IgD-negative memory B cell (primary cell): ENCODE data around the gene BMPR1A. TPM values are rescaled to one million over a fixed set of nuclear protein-coding genes. Genes with fewer than 3 reads are reported as not detected.

Experiments used
- H3K27ac Mint-ChIP-seq, 3 donors: one replicate each; pipeline ENCODE4 v1.8.0; 2020 to 2022; ENCODE audit warnings: mild to moderate bottlenecking in 3 of 3, mixed read lengths in 3 of 3, moderate library complexity in 1 of 3
- H3K27me3 Mint-ChIP-seq: one replicate; pipeline ENCODE4 v1.8.0; 2021; ENCODE audit warnings: mixed read lengths
- H3K36me3 Mint-ChIP-seq: one replicate; pipeline ENCODE4 v1.8.0; 2020; ENCODE audit warnings: mild to moderate bottlenecking, mixed read lengths
- H3K4me1 Mint-ChIP-seq, 3 donors: one replicate each; pipeline ENCODE4 v1.8.0; 2020 to 2022; ENCODE audit warnings: mixed read lengths in 3 of 3, mild to moderate bottlenecking in 1 of 3
- H3K4me3 Mint-ChIP-seq, 4 donors: one replicate each; pipeline ENCODE4 v1.8.0; 2020 to 2022; ENCODE audit warnings: mild to moderate bottlenecking in 4 of 4, mixed read lengths in 4 of 4, moderate library complexity in 3 of 4
- H3K9me3 Mint-ChIP-seq, 3 donors: one replicate each; pipeline ENCODE4 v1.8.0; 2020 to 2021; ENCODE audit warnings: mixed read lengths in 3 of 3, mild to moderate bottlenecking in 1 of 3
- polyA plus RNA-seq: library from polyadenylated mRNA; unstranded; fragments of 300-500 nt; fragmentation: Illumina TruSeq; gene quantifications from one replicate; pipeline ENCODE4 v1.2.3, GENCODE V29; 2021

The BMPR1A gene
- polyA plus RNA-seq, 1 donor from 2014 or later, result 5.0 TPM

- H3K36me3 Mint-ChIP-seq, result peaks cover 2% of the 10 kb centered on the region
- H3K9me3 Mint-ChIP-seq, result no peaks in the 10 kb centered on the region
- no peak overlapping the region for H3K27ac Mint-ChIP-seq
- no peaks in the 10 kb centered on the region for H3K4me1 Mint-ChIP-seq
- H3K27me3 Mint-ChIP-seq, result no peaks in the 10 kb centered on the region
- no peak overlapping the region for H3K4me3 Mint-ChIP-seq
These were observed 65.1 kb downstream of the BMPR1A start for GRCh38 chr10:86821388-86821999.

DNA sequence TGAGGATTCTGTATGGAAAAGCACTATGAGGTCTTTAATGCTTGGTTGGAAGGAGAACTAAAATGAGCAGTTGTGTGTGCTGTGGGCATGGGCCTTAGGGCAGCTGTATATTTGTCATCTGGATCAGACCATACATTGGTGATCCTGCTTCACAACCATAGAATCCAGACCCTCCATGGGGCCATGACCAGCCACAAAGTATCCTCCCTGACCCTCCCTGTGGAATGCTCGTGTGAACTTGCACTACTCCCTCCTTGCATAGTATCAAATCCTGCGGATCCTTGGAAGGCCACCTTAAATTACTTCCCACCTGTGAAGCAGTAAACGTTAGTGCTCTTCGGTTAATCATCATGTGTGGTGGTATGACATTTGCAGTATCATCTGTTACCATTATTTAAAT lies 67.1 kb downstream of the BMPR1A start:
- H3K27ac Mint-ChIP-seq, result no peak overlapping the region
- peak overlapping the region in 1 of 4 donors; percentile 6 for H3K4me3 Mint-ChIP-seq
- H3K36me3 Mint-ChIP-seq, result peaks cover 2% of the 10 kb centered on the region
- H3K4me1 Mint-ChIP-seq, result peaks cover 0 to 2% (median 0%) of the 10 kb centered on the region in 3 donors
- H3K9me3 Mint-ChIP-seq, result no peaks in the 10 kb centered on the region
- no peaks in the 10 kb centered on the region for H3K27me3 Mint-ChIP-seq

DNA sequence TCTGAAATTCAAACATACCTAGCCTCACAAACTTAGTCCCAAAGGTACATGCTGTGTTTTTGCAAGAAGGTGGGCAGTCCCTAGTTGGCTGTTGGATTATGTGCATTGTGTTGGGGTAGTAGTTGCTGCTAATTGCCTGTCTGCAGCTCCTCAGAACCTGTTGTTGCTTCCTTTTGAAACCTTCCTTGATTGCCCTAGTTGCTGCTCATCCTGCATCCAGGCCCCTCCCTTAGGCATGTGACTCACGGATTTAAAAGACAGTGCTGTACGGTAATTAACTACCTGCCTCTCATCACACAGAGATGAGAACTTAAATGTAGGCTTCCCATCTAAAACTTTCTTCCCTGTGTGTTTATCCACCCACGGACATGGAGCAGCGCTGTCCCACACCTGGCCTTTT lies 67.7 kb downstream of the BMPR1A start:
- Mint-ChIP-seq H3K9me3 (no peaks in the 10 kb centered on the region), H3K4me1 (peaks cover 0 to 2% (median 0%) of the 10 kb centered on the region in 3 donors), H3K4me3 (no peak overlapping the region), H3K27me3 (no peaks in the 10 kb centered on the region), H3K36me3 (peaks cover 2% of the 10 kb centered on the region), H3K27ac (no peak overlapping the region)

DNA sequence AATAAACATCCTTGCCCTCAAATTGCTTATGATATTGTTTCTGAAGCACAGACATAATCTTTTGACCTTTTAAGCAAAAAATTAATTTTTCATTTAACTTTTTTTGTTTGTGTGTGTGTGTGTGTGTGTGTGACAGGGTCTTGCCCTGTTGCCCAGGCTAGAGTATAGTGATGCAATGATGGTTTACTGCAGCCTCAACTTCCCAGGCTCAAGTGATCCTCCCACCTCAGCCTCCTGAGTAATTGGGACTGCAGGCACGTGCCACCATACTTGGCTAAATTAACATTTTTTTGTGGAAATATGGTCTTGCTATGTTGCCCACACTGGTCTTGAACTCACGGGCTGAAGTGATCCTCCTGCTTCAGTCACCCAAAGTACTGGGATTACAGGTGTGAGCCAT lies 68.9 kb downstream of the BMPR1A start:
- Mint-ChIP-seq H3K4me3 (no peak overlapping the region), H3K4me1 (peaks cover 0 to 2% (median 0%) of the 10 kb centered on the region in 3 donors), H3K36me3 (peaks cover 2% of the 10 kb centered on the region), H3K9me3 (no peaks in the 10 kb centered on the region), H3K27ac (no peak overlapping the region), H3K27me3 (no peaks in the 10 kb centered on the region)

- Mint-ChIP-seq H3K36me3 (peaks cover 4% of the 10 kb centered on the region), H3K4me3 (no peak overlapping the region), H3K27ac (no peak overlapping the region), H3K9me3 (no peaks in the 10 kb centered on the region), H3K27me3 (no peaks in the 10 kb centered on the region), H3K4me1 (peaks cover 0 to 2% (median 0%) of the 10 kb centered on the region in 3 donors)
These were observed 71.2 kb downstream of the BMPR1A start for GRCh38 chr10:86827639-86828038.

GRCh38 chr10:86828145-86828544 lies 71.7 kb downstream of the BMPR1A start:
- H3K4me1 Mint-ChIP-seq, result peaks cover 0 to 3% (median 0%) of the 10 kb centered on the region in 3 donors
- peaks cover 4% of the 10 kb centered on the region for H3K36me3 Mint-ChIP-seq
- H3K27me3 Mint-ChIP-seq, result no peaks in the 10 kb centered on the region
- H3K27ac Mint-ChIP-seq, result no peak overlapping the region
- no peak overlapping the region for H3K4me3 Mint-ChIP-seq
- H3K9me3 Mint-ChIP-seq, result no peaks in the 10 kb centered on the region

GRCh38 chr10:86829472-86829871 lies 73.1 kb downstream of the BMPR1A start:
- Mint-ChIP-seq H3K9me3 (no peaks in the 10 kb centered on the region), H3K27me3 (no peaks in the 10 kb centered on the region), H3K4me3 (no peak overlapping the region), H3K4me1 (peaks cover 0 to 6% (median 0%) of the 10 kb centered on the region in 3 donors), H3K36me3 (peaks cover 2% of the 10 kb centered on the region), H3K27ac (no peak overlapping the region)

- H3K4me1 Mint-ChIP-seq, result peaks cover 0 to 6% (median 0%) of the 10 kb centered on the region in 3 donors
- H3K27ac Mint-ChIP-seq, result no peak overlapping the region
- H3K27me3 Mint-ChIP-seq, result no peaks in the 10 kb centered on the region
- H3K4me3 Mint-ChIP-seq, result no peak overlapping the region
- peaks cover 2% of the 10 kb centered on the region for H3K36me3 Mint-ChIP-seq
- no peaks in the 10 kb centered on the region for H3K9me3 Mint-ChIP-seq
These were observed 73.7 kb downstream of the BMPR1A start for GRCh38 chr10:86830043-86830591.

GRCh38 chr10:86833969-86834368 lies 77.5 kb downstream of the BMPR1A start:
- H3K36me3 Mint-ChIP-seq, result peaks cover 2% of the 10 kb centered on the region

GRCh38 chr10:86836044-86836443 lies 79.6 kb downstream of the BMPR1A start:
- Mint-ChIP-seq H3K4me1 (peaks cover 0 to 4% (median 0%) of the 10 kb centered on the region in 3 donors), H3K4me3 (no peak overlapping the region), H3K36me3 (peaks cover 5% of the 10 kb centered on the region), H3K27ac (no peak overlapping the region), H3K9me3 (no peaks in the 10 kb centered on the region), H3K27me3 (no peaks in the 10 kb centered on the region)

More at GRCh38 chr10:86833969-86834368, 77.5 kb downstream of the BMPR1A start:
- Mint-ChIP-seq H3K9me3 (no peaks in the 10 kb centered on the region), H3K4me3 (no peak overlapping the region), H3K27me3 (no peaks in the 10 kb centered on the region), H3K4me1 (peaks cover 0 to 4% (median 0%) of the 10 kb centered on the region in 3 donors), H3K27ac (no peak overlapping the region)

DNA sequence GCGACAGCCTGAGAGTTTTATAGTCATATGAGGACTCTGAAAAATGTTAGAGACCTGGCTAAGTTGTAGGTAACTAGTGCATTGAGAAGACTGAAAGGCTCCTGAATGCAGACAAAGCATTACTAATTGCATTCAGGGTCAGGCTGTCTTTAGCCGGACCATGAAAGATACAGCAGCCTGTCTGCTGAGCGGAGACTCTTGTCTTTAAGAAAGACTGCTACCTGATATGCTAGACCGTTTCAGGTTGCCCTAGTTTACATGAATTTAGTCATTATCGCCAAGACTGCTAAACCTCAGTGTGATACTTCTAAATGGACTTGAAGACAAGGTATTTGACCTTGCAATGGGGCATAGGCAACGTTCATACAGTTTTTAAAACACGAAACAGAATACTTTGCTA lies 81.2 kb downstream of the BMPR1A start:
- no peak overlapping the region for H3K4me3 Mint-ChIP-seq
- H3K9me3 Mint-ChIP-seq, result no peaks in the 10 kb centered on the region
- H3K4me1 Mint-ChIP-seq, result peaks cover 0 to 4% (median 0%) of the 10 kb centered on the region in 3 donors
- H3K27ac Mint-ChIP-seq, result no peak overlapping the region
- H3K27me3 Mint-ChIP-seq, result no peaks in the 10 kb centered on the region
- H3K36me3 Mint-ChIP-seq, result peaks cover 7% of the 10 kb centered on the region

DNA sequence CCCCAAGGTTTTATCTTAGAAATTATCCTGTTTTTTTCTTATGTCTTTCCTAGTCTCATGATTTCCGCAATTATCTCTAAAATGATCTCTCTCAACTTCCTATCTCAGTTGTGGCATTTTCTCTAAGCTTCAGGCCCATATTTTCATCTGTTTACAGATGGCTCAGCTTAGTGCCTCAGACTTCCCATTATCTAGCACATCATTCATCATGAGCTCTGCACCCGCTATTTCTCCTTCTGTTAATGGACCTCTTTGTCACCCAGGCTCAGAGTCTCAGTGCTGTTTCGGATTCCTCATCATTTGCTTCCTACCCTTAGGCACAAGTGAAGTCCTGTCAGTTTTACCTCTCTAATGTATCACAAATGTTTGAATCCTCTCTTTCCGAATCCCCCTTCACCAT lies 84.1 kb downstream of the BMPR1A start:
- no peak overlapping the region for H3K4me3 Mint-ChIP-seq
- H3K9me3 Mint-ChIP-seq, result no peaks in the 10 kb centered on the region
- peaks cover 0 to 7% (median 0%) of the 10 kb centered on the region in 3 donors for H3K4me1 Mint-ChIP-seq
- no peaks in the 10 kb centered on the region for H3K27me3 Mint-ChIP-seq
- H3K36me3 Mint-ChIP-seq, result peaks cover 12% of the 10 kb centered on the region
- no peak overlapping the region for H3K27ac Mint-ChIP-seq

- peaks cover 0 to 7% (median 0%) of the 10 kb centered on the region in 3 donors for H3K4me1 Mint-ChIP-seq
- peaks cover 10% of the 10 kb centered on the region for H3K36me3 Mint-ChIP-seq
- no peaks in the 10 kb centered on the region for H3K9me3 Mint-ChIP-seq
- no peak overlapping the region for H3K27ac Mint-ChIP-seq
- H3K4me3 Mint-ChIP-seq, result peak overlapping the region in 1 of 4 donors; percentile 45
- no peaks in the 10 kb centered on the region for H3K27me3 Mint-ChIP-seq
These were observed 89.7 kb downstream of the BMPR1A start for GRCh38 chr10:86846088-86846487.

- no peaks in the 10 kb centered on the region for H3K27me3 Mint-ChIP-seq
- peaks cover 6% of the 10 kb centered on the region for H3K36me3 Mint-ChIP-seq
- no peak overlapping the region for H3K4me3 Mint-ChIP-seq
- H3K27ac Mint-ChIP-seq, result peak overlapping the region in 1 of 3 donors; percentile 6
- H3K9me3 Mint-ChIP-seq, result peaks cover 1 to 5% (median 3%) of the 10 kb centered on the region in 3 donors
- no peaks in the 10 kb centered on the region for H3K4me1 Mint-ChIP-seq
These were observed 92.3 kb downstream of the BMPR1A start for GRCh38 chr10:86848747-86849146.

DNA sequence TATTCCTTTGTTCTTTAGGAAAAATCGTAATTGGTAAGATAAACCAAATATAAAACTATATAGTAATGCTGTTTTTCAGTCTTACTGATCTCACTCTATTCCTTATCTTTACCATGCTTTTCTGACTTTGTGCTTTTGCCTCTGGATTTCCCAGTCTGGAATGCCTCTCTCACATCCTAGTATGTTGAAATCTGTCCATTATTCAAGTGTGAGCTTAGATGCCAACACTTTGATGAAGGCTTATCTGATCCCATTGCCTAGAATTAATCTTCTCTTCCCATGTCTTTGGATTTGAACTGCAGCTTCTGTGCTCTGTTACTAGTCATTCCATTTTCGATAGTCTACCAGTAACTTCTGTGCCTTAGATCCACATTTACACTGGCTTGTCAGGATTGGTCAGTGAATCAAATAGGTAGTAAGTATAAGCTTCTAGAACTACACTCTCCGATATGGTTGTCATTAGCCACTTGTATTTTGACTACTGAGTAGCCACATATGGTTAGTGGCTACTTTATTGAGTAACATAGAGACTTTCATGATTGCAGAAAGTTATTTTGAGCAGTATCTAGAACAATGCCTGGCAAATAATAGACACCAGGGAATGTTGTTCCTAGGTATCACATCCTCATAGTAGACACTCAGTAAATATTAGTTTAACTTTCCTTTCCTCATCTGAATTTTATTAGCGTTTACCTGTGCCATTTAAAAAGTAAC lies 92.9 kb downstream of the BMPR1A start:
- H3K27me3 Mint-ChIP-seq, result no peaks in the 10 kb centered on the region
- peak overlapping the region in 1 of 3 donors; percentile 6 for H3K27ac Mint-ChIP-seq
- H3K4me3 Mint-ChIP-seq, result no peak overlapping the region
- no peaks in the 10 kb centered on the region for H3K4me1 Mint-ChIP-seq
- peaks cover 6% of the 10 kb centered on the region for H3K36me3 Mint-ChIP-seq
- peaks cover 1 to 5% (median 3%) of the 10 kb centered on the region in 3 donors for H3K9me3 Mint-ChIP-seq
